ENCODE data around the gene KCNIP2.

Gene KCNIP2

DNA sequence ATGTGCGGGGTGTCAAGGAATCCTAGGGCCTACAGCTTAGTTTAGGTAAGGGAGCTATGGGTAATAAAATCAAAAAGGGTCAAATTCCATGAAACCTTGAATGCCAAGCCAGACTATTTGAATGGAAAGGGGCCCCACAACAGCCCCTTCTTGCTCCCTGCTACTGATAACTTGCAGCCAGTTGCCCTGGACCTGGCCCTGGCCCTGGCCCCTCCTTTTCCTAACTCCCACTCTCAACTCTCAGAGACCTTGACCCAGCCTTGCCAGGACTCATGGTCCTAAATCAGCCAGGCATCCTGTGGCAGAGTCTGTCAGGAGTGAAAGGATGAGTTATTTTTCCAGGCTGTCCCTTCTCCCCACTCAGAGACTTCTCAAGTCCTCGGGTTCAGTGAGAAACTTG lies 5.9 kb downstream of the KCNIP2 start:
- Histone ChIP-seq H3K27me3 (ENCODE audit: control insufficient read depth in 1 of 2, insufficient read depth in 2 of 2, low read length in 2 of 2) (peaks cover 0 to 2% of the 10 kb centered on the region in 2 donors), H3K27ac (ENCODE audit: low read length) (no peak overlapping the region), H3K9me3 (ENCODE audit: control insufficient read depth in 2 of 2, low read length in 2 of 2) (no peaks in the 10 kb centered on the region), H3K4me3 (ENCODE audit: low read length in 2 of 2) (no peak overlapping the region), H3K4me1 (ENCODE audit: control insufficient read depth, insufficient read depth, low read length) (peaks cover 15% of the 10 kb centered on the region), H3K9ac (ENCODE audit: low read length in 2 of 2) (no peak overlapping the region), H3K36me3 (ENCODE audit: control insufficient read depth in 2 of 2, insufficient read depth in 2 of 2, low read length in 2 of 2) (no peaks in the 10 kb centered on the region)

DNA sequence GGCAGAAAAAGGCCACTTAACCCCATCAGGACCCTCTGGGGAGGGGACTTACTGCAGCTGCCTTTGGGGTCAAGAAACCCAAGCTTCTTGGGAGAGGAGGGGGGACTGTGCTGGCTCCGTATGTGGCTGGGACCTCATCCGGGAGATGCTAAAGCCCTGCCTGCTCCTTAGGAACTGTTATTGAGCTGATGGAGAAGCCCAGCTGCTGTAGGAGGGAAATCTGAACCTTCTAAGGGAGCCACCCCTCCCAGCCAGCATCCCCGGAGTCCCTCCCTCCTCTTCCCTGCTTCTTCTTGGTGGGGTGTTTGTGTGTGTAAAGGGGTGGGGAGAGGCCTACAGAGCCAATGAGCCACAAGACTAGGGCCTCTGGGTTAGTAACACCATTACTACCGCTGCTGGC lies 8.2 kb downstream of the KCNIP2 start:
- peaks cover 27% of the 10 kb centered on the region for H3K4me1 ChIP-seq (ENCODE audit: control insufficient read depth, insufficient read depth, low read length)
- no peaks in the 10 kb centered on the region for H3K9me3 ChIP-seq (ENCODE audit: control insufficient read depth in 2 of 2, low read length in 2 of 2)
- H3K36me3 ChIP-seq (ENCODE audit: control insufficient read depth in 2 of 2, insufficient read depth in 2 of 2, low read length in 2 of 2) = no peaks in the 10 kb centered on the region
- H3K27ac ChIP-seq (ENCODE audit: low read length) = no peak overlapping the region
- no peak overlapping the region for H3K4me3 ChIP-seq (ENCODE audit: low read length in 2 of 2)
- no peaks in the 10 kb centered on the region for H3K27me3 ChIP-seq (ENCODE audit: control insufficient read depth in 1 of 2, insufficient read depth in 2 of 2, low read length in 2 of 2)
- no peak overlapping the region for H3K9ac ChIP-seq (ENCODE audit: low read length in 2 of 2)

DNA sequence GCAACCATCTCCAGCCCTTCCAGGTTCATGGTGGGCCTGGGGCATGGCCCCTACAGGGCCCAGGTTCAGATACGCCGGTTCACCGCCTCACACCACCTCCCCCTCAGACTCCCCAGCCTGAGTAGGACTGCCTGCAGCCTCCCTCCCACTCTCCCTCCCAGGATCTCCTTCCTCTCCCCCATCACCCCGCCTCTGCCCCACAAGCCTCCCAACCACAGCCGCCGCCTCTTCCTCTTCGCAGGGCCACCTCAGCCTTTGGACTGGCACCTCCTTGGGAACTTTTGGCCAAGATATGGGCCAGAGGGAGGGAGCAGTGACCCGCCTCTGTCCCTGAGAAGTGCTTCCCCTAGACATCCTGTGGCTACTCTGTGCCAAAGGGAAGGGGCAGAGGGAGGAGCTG lies 9.3 kb downstream of the KCNIP2 start:
- Histone ChIP-seq H3K4me1 (ENCODE audit: control insufficient read depth, insufficient read depth, low read length) (peaks cover 25% of the 10 kb centered on the region), H3K4me3 (ENCODE audit: low read length in 2 of 2) (no peak overlapping the region), H3K9ac (ENCODE audit: low read length in 2 of 2) (no peak overlapping the region), H3K27ac (ENCODE audit: low read length) (no peak overlapping the region), H3K9me3 (ENCODE audit: control insufficient read depth in 2 of 2, low read length in 2 of 2) (no peaks in the 10 kb centered on the region), H3K27me3 (ENCODE audit: control insufficient read depth in 1 of 2, insufficient read depth in 2 of 2, low read length in 2 of 2) (no peaks in the 10 kb centered on the region), H3K36me3 (ENCODE audit: control insufficient read depth in 2 of 2, insufficient read depth in 2 of 2, low read length in 2 of 2) (no peaks in the 10 kb centered on the region)

DNA sequence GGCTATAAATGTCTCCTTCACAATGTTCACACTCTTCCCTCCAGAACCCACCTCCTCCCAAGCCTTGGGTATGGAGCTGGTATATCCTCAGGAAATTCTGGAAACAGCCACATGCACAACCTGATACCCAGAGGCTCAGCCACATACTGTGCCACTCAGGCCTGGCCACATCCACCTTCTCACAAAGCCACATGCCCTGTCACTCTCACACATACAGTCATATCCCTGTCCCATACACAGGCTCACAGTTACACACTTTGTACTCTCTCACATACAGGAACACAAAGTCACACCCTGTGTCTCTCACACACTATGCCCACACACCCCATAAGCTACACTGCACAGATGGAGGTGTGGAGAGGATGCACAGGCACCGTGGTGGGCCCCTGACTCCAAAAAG lies 10.1 kb downstream of the KCNIP2 start:
- Histone ChIP-seq H3K9ac (ENCODE audit: low read length in 2 of 2) (no peak overlapping the region), H3K4me3 (ENCODE audit: low read length in 2 of 2) (no peak overlapping the region), H3K27me3 (ENCODE audit: control insufficient read depth in 1 of 2, insufficient read depth in 2 of 2, low read length in 2 of 2) (no peaks in the 10 kb centered on the region), H3K36me3 (ENCODE audit: control insufficient read depth in 2 of 2, insufficient read depth in 2 of 2, low read length in 2 of 2) (no peaks in the 10 kb centered on the region), H3K27ac (ENCODE audit: low read length) (no peak overlapping the region), H3K9me3 (ENCODE audit: control insufficient read depth in 2 of 2, low read length in 2 of 2) (no peaks in the 10 kb centered on the region), H3K4me1 (ENCODE audit: control insufficient read depth, insufficient read depth, low read length) (peaks cover 25% of the 10 kb centered on the region)

DNA sequence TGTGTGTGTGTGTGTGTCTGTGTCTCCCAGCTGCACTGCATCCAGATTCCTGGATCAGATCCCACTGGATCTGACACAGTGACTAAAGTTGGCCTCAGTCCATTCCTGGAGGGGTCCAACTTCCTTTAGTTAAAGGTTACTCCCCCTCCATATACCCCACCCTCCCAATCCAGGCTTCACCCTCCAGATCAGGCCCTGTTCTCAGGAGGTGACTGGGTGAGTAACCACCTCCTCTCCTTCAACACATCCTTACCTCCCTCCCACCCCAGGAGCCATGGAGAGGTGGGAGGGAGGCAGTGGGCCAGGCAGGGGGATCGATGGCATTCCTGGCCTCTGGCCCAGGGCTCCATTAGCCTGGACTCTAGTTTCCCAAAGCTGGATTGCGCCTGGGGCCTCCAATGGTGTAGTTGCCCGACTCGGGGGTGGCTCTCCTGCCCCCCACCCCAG lies 11.3 kb downstream of the KCNIP2 start:
- Histone ChIP-seq H3K36me3 (ENCODE audit: control insufficient read depth in 2 of 2, insufficient read depth in 2 of 2, low read length in 2 of 2) (peaks cover 0 to 2% of the 10 kb centered on the region in 2 donors), H3K4me1 (ENCODE audit: control insufficient read depth, insufficient read depth, low read length) (peaks cover 25% of the 10 kb centered on the region), H3K27ac (ENCODE audit: low read length) (no peak overlapping the region), H3K9me3 (ENCODE audit: control insufficient read depth in 2 of 2, low read length in 2 of 2) (no peaks in the 10 kb centered on the region), H3K27me3 (ENCODE audit: control insufficient read depth in 1 of 2, insufficient read depth in 2 of 2, low read length in 2 of 2) (no peaks in the 10 kb centered on the region), H3K9ac (ENCODE audit: low read length in 2 of 2) (no peak overlapping the region), H3K4me3 (ENCODE audit: low read length in 2 of 2) (no peak overlapping the region)

DNA sequence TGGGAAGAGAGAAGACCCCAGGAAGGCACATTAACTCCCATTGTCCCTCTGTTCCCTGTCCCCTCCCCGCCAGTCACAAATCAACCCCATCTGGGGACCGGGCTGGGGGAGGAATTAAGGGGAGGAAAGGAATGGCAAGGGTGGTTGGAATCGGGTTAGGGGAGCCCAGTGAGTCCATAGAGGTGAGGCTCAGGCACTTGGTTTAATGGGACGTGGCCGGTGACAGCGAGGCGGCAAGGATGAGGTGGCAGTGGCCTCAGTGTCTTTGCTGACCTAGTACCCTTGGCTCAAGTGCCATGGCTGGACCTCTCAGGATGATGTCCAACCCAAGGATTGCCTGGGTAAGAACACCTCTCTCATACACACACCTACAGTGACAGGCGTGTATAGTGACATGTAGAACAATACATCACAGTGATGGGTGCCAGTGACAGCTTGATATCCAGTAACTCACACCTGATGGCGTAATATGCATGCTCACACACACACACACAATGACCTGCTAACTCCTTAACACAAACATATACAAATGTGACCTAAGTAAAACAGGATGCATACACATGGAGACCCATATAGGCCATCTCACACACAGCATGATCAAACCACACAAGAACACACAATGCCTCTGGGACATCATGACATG lies 12.3 kb downstream of the KCNIP2 start:
- Histone ChIP-seq H3K9me3 (ENCODE audit: control insufficient read depth in 2 of 2, low read length in 2 of 2) (no peaks in the 10 kb centered on the region), H3K27me3 (ENCODE audit: control insufficient read depth in 1 of 2, insufficient read depth in 2 of 2, low read length in 2 of 2) (no peaks in the 10 kb centered on the region), H3K36me3 (ENCODE audit: control insufficient read depth in 2 of 2, insufficient read depth in 2 of 2, low read length in 2 of 2) (peaks cover 0 to 2% of the 10 kb centered on the region in 2 donors), H3K9ac (ENCODE audit: low read length in 2 of 2) (peak overlapping the region; percentile 51 to 61), H3K27ac (ENCODE audit: low read length) (peak overlapping the region; percentile 31), H3K4me1 (ENCODE audit: control insufficient read depth, insufficient read depth, low read length) (peaks cover 25% of the 10 kb centered on the region), H3K4me3 (ENCODE audit: low read length in 2 of 2) (peak overlapping the region; percentile 77 to 78)

DNA sequence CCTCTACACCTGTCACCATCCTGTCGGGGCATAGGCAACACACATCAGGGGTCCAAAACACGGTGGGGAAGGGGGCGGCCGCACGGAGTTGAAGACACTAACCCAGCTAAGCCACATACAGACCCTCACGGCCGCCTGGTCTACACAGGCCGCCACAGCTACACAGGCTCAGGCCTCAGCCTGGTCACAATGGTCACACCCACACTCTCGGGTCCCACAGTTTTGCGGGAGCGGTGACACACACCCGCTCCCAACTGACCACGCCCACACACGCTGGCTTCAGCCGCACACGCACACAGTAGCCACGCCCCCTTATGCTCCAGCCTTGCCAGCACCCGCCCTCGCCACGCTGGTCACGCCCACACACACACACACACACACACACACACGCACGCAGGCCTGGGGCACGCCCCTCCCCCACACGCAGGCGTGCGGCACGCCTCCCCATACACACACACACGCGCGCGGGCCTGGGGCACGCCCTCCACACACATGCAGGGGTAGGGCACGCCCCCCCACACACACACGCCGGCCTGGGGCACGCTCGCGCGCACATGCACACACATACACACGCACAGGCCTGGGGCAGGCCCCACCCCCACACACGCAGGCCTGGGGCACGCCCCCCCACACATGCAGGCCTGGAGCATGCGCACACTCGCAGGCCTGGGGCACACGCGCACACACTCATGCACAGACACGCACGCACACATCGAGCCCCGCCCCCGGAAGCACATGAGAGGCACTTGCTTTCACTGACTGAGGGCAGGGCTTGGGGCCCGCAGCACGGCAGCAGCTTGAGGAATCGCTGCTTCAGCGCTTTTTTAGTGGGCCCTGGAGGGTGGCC lies 13.1 kb downstream of the KCNIP2 start:
- Histone ChIP-seq H3K36me3 (ENCODE audit: control insufficient read depth in 2 of 2, insufficient read depth in 2 of 2, low read length in 2 of 2) (peaks cover 0 to 2% of the 10 kb centered on the region in 2 donors), H3K9ac (ENCODE audit: low read length in 2 of 2) (peak overlapping the region; percentile 51 to 61), H3K9me3 (ENCODE audit: control insufficient read depth in 2 of 2, low read length in 2 of 2) (no peaks in the 10 kb centered on the region), H3K27ac (ENCODE audit: low read length) (peak overlapping the region; percentile 31), H3K27me3 (ENCODE audit: control insufficient read depth in 1 of 2, insufficient read depth in 2 of 2, low read length in 2 of 2) (no peaks in the 10 kb centered on the region), H3K4me3 (ENCODE audit: low read length in 2 of 2) (peak overlapping the region; percentile 77 to 78), H3K4me1 (ENCODE audit: control insufficient read depth, insufficient read depth, low read length) (peaks cover 25% of the 10 kb centered on the region)

DNA sequence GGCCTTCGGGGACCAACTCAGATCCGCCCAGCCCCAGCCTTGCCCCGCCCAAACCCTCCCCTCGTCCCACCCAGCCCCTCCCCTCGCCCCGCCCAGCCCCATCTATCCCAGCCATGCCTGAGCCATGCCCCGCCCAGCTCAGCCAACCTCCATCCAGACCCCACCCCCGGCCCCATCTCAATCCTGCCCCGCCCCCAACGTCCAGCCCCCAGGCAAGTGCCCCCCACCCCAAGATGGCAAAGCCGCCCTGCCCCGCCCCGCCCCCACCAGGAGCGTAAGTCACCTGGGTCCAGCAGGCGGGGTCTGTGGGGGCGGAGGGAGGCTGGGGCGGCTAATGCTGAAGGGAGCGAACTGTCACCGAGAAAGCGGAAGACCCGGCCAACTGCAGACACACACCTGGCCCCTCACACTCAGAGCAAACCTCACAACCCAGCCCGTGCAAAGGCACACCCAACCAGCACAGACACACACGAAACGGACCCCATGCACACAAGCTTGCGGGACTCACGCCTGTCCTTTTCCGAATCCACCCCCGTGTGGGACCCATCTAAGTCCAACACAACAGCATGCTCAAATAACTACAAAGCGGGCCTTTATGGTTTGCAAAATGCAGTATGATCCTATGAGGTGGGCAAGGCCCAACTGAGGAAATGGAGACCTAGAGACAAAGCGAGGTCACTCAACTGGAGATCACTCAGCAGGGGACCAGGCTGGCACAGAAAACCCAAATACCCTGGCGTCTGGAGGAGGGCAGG lies 13.9 kb downstream of the KCNIP2 start:
- Histone ChIP-seq H3K4me1 (ENCODE audit: control insufficient read depth, insufficient read depth, low read length) (peaks cover 25% of the 10 kb centered on the region), H3K36me3 (ENCODE audit: control insufficient read depth in 2 of 2, insufficient read depth in 2 of 2, low read length in 2 of 2) (peaks cover 0 to 2% of the 10 kb centered on the region in 2 donors), H3K4me3 (ENCODE audit: low read length in 2 of 2) (peak overlapping the region; percentile 77 to 78), H3K9ac (ENCODE audit: low read length in 2 of 2) (no peak overlapping the region), H3K9me3 (ENCODE audit: control insufficient read depth in 2 of 2, low read length in 2 of 2) (no peaks in the 10 kb centered on the region), H3K27me3 (ENCODE audit: control insufficient read depth in 1 of 2, insufficient read depth in 2 of 2, low read length in 2 of 2) (no peaks in the 10 kb centered on the region), H3K27ac (ENCODE audit: low read length) (peak overlapping the region; percentile 31)

DNA sequence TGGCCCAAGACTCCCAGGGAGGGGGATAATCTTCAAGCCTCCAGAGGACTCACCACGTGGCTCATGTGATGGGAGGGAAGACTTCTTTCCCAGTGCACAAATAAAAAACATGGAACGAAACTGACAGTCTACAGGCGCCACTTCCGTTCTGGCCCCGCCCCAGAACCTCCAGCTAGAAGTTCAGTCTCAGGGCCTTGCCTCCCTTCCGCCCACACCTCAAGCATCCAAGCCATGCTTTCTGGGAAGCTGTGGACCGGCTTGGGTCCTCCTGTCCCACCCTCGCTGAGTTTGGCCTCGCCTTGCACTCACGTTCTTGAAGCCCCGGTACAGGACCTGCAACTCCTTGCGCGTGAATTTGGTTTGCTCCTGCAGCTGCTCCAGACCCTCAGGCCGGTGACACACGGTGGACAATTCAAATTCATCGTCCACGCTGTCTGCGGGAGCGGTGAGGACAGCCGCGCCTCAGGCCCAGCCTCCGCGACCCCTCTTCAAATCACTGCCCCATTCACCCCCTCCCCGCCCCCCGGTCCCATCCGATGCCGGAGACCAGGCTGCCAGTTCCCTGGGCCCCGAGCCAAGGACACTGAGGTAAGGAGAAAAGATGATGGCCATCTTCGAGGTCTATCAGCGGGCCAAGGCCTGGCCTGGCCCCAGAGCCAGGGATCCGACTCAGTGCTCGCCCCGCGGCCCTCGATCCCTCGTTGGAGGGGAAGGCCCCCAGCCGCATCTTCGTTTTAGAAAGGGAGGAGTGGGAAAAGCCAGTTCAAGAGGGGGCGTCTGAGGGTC lies 14.6 kb downstream of the KCNIP2 start:
- H3K4me1 ChIP-seq (ENCODE audit: control insufficient read depth, insufficient read depth, low read length) = peaks cover 25% of the 10 kb centered on the region
- H3K9ac ChIP-seq (ENCODE audit: low read length in 2 of 2) = no peak overlapping the region
- H3K4me3 ChIP-seq (ENCODE audit: low read length in 2 of 2) = peak overlapping the region in 1 of 2 donors; percentile 8
- H3K9me3 ChIP-seq (ENCODE audit: control insufficient read depth in 2 of 2, low read length in 2 of 2) = no peaks in the 10 kb centered on the region
- H3K36me3 ChIP-seq (ENCODE audit: control insufficient read depth in 2 of 2, insufficient read depth in 2 of 2, low read length in 2 of 2) = peaks cover 0 to 2% of the 10 kb centered on the region in 2 donors
- no peak overlapping the region for H3K27ac ChIP-seq (ENCODE audit: low read length)
- no peaks in the 10 kb centered on the region for H3K27me3 ChIP-seq (ENCODE audit: control insufficient read depth in 1 of 2, insufficient read depth in 2 of 2, low read length in 2 of 2)

All from stomach smooth muscle (tissue), 2 donors.